HepG2 (cell line): ENCODE measurements around the gene MED22. TPM values are rescaled to one million over a fixed set of nuclear protein-coding genes. Genes with fewer than 3 reads are reported as not detected.
A peak's percentile ranks its signal among the peaks of the same experiment; 100 is the strongest.

Experiments
- ATAC-seq: fragments of 200-7000 bp; cut with Tn5 transposase; 3 replicates; pipeline ENCODE4 v1.9.1; 2020; ENCODE audit warnings: mild to moderate bottlenecking, moderate library complexity
- BruUV-seq: library from RNA; stranded (reverse); fragments of 400-500 nt; replicated peaks from 2 replicates; lab custom pipeline; 2021; lab: Mats Ljungman, UMichigan
- CTCF ChIA-PET: fragments of 300-600 bp; formaldehyde crosslinking; extraction: SDS; loops from one replicate; lab custom pipeline; 2021; ENCODE audit warnings: low total read pairs, inconsistent platforms, low intra/inter-chr PET ratio; lab: Yijun Ruan, JAX
- POLR2A ChIA-PET: fragments of 350-600 bp; sonication (Branson Sonifier 250); formaldehyde crosslinking; loops from one replicate; lab custom pipeline; 2020; ENCODE audit warnings: antibody characterized with exemption, inconsistent platforms; lab: Yijun Ruan, JAX
- DNase-seq: peaks from one replicate; pipeline ENCODE4 v3.0.0-alpha.2; 2015; ENCODE audit warnings: low spot score
- FAIRE-seq: peaks from 3 replicates; lab custom pipeline; 2011; peaks lifted over from hg19 to GRCh38; lab: Jason Lieb, UNC
- H2AFZ ChIP-seq: one replicate; pipeline ENCODE4 v1.6.1; 2011; ENCODE audit warnings: low read length, inconsistent platforms
- H3K27ac ChIP-seq: fragments of 300-600 bp; 3 replicates; pipeline ENCODE4 v1.8.0; 2011; ENCODE audit warnings: mixed run types, mild to moderate bottlenecking, mixed read lengths, low read length, inconsistent platforms; ENCODE audit not compliant: insufficient read depth; ENCODE audit errors: extremely low read length
- H3K27me3 ChIP-seq, 2 experiments: fragments of 200-600 bp in 1 of 2; 2 replicates in 1 of 2; 3 replicates in 1 of 2; pipeline versions ENCODE4 v1.6.0 to v1.8.0; 2011; ENCODE audit warnings: low read length in 2 of 2, mild to moderate bottlenecking in 2 of 2, moderate library complexity in 2 of 2, inconsistent platforms in 1 of 2; ENCODE audit not compliant: insufficient read depth in 2 of 2, control insufficient read depth in 1 of 2
- H3K36me3 ChIP-seq, 2 experiments: fragments of 200-600 bp in 1 of 2; replicated peaks in 1 of 2; 2 replicates in 1 of 2; 3 replicates in 1 of 2; pipeline versions ENCODE4 v1.5.1 to v1.8.0; 2011; ENCODE audit warnings: low read length in 2 of 2, inconsistent platforms in 1 of 2; ENCODE audit not compliant: insufficient read depth in 2 of 2, control insufficient read depth in 1 of 2
- H3K4me1 ChIP-seq: 2 replicates; pipeline ENCODE4 v1.5.1; 2012; ENCODE audit warnings: low read length, inconsistent platforms; ENCODE audit not compliant: insufficient read depth
- H3K4me2 ChIP-seq: 2 replicates; pipeline ENCODE4 v1.6.0; 2011; ENCODE audit warnings: low read depth, low read length, inconsistent platforms
- H3K4me3 ChIP-seq, 3 experiments: fragments of 200-600 bp in 1 of 3; sonication (generic), shearing (Covaris generic) in 1 of 3; replicated peaks in 1 of 3; 2 replicates each; pipeline ENCODE4 v1.5.1; 2011 to 2016; ENCODE audit warnings: low read length in 3 of 3, inconsistent platforms in 2 of 3, low read depth in 2 of 3, mild to moderate bottlenecking in 2 of 3, control low read depth in 1 of 3, mixed read lengths in 1 of 3; ENCODE audit not compliant: insufficient read depth in 1 of 3
- H3K79me2 ChIP-seq: one replicate; pipeline ENCODE4 v1.6.1; 2011; ENCODE audit warnings: low read length, inconsistent platforms; ENCODE audit not compliant: insufficient read depth
- H3K9ac ChIP-seq: 2 replicates; pipeline ENCODE4 v1.6.0; 2011; ENCODE audit warnings: mild to moderate bottlenecking, low read depth, low read length, inconsistent platforms; ENCODE audit not compliant: insufficient read depth
- H3K9me3 ChIP-seq: 2 replicates; pipeline ENCODE4 v1.5.1; 2012; ENCODE audit warnings: mild to moderate bottlenecking, low read length
- H4K20me1 ChIP-seq: 2 replicates; pipeline ENCODE4 v1.6.0; 2011; ENCODE audit warnings: inconsistent platforms, mild to moderate bottlenecking, low read length, moderate library complexity; ENCODE audit not compliant: insufficient read depth
- HOXA7 ChIP-seq: sonication (generic); formaldehyde crosslinking; IDR thresholded peaks from 2 replicates; pipeline ENCODE4 v1.8.1; 2022; ENCODE audit warnings: mild to moderate bottlenecking, missing genetic modification reagents, moderate library complexity
- PAX8 ChIP-seq: sonication (generic); formaldehyde crosslinking; IDR thresholded peaks from 2 replicates; pipeline ENCODE4 v1.8.0; 2022; ENCODE audit warnings: mild to moderate bottlenecking, missing genetic modification reagents, borderline replicate concordance
- PTBP1 ChIP-seq: fragments of 200-400 bp; formaldehyde crosslinking; IDR thresholded peaks from 2 replicates; pipeline ENCODE4 v1.6.1; 2018; ENCODE audit warnings: low read length, low read depth; ENCODE audit not compliant: poor library complexity, severe bottlenecking
- RBFOX2 ChIP-seq: fragments of 200-400 bp; formaldehyde crosslinking; IDR thresholded peaks from 2 replicates; pipeline ENCODE4 v1.6.1; 2017; ENCODE audit warnings: low read depth, mild to moderate bottlenecking, low read length
- SMARCE1 ChIP-seq: fragments of 450-650 bp; IDR thresholded peaks from 2 replicates; pipeline ENCODE4 v1.6.1; 2017; ENCODE audit warnings: borderline replicate concordance
- ZNF414 ChIP-seq: sonication (generic); formaldehyde crosslinking; IDR thresholded peaks from 2 replicates; pipeline ENCODE4 v1.5.0; 2020; ENCODE audit warnings: missing genetic modification reagents
- WGBS: methylation state at CpG from one replicate; pipeline ENCODE4 v1.1.6; 2017; ENCODE audit warnings: low lambda C conversion rate; 5-methylcytosine and 5-hydroxymethylcytosine counted together
- in situ Hi-C: cut with HindIII; loops from 2 replicates; pipeline ENCODE4 v1.10.0; 2017; ENCODE audit warnings: low pct_unique_long_range_greater_than_20kb; ENCODE audit not compliant: extremely low pct_ligation_motif_present
- intact Hi-C: fragments of 100-400 bp; cut with micrococcal nuclease; formaldehyde crosslinking; loops from one replicate; pipeline ENCODE4 v1.10.0; 2022; ENCODE audit not compliant: unreplicated experiment
- polyA plus RNA-seq, 8 experiments: library from polyadenylated mRNA; depleted of rRNA in 3 of 8; stranded (reverse) in 7 of 8; unstranded in 1 of 8; fragments of >200 nt; fragmentation: Illumina TruSeq in 4 of 8; extraction: Trizol in 4 of 8; gene quantifications; 2 replicates each; pipeline versions ENCODE4 v1.2.1 to v1.2.3, GENCODE V29; 2011 to 2016; ENCODE audit warnings: low read depth in 4 of 8, missing spikeins in 1 of 8, mixed read lengths in 1 of 8; ENCODE audit not compliant: insufficient read depth in 1 of 8
- total RNA-seq, 5 experiments: library from RNA; depleted of rRNA; stranded (reverse); fragments of >200 nt; fragmentation: Illumina TruSeq; extraction: Trizol; gene quantifications; 2 replicates each; pipeline ENCODE4 v1.2.3, GENCODE V29; 2016; ENCODE audit warnings: low read depth in 1 of 5
- TF ChIP-seq, protein P1 (sequence below): sonication (generic); formaldehyde crosslinking; IDR thresholded peaks from 2 replicates; pipeline ENCODE4 v1.8.0; 2022; ENCODE audit warnings: mild to moderate bottlenecking, missing genetic modification reagents; ENCODE audit not compliant: insufficient replicate concordance

MED22 gene
- total and polyA plus RNA-seq, 2 of the 13 experiments (the other 11 are each of a cell fraction or from before 2014, with no cell fraction given), result 15.8 to 22.1 TPM

- no peak for FAIRE-seq
- in situ Hi-C loops, result no loop called here
- BruUV-seq, result no TSS peak
- H3K36me3 ChIP-seq, result peaks cover 8 to 58% of the 10 kb centered on the region in 2 experiments; a peak in 4 of 5 replicates
- CTCF ChIA-PET, result interaction anchor here (1.9 kb wide), 1 partner anchor 144 kb away, joined by 5 read pairs; no protein-coding TSS in a partner anchor
- no peak overlapping the region for H3K4me3 ChIP-seq
- peaks cover 14% of the 10 kb centered on the region for H3K4me1 ChIP-seq
- H3K79me2 ChIP-seq, result peaks cover 7% of the 10 kb centered on the region
- DNase-seq, result no peak
- H2AFZ ChIP-seq, result no peak overlapping the region
- H3K27me3 ChIP-seq, result no peaks in the 10 kb centered on the region
- TF ChIP-seq RBFOX2, result peak; percentile 25; the same call in 1 of the 2 replicates
- TF ChIP-seq SMARCE1, result no peak
- no peak for TF ChIP-seq HOXA7 (CRISPR knock-in tag)
- no peak for ATAC-seq
- no peak overlapping the region for H3K4me2 ChIP-seq
- H3K9me3 ChIP-seq, result no peaks in the 10 kb centered on the region
- WGBS, result 96% methylated on average over 14 of the region's 15 CpGs
- H4K20me1 ChIP-seq, result no peaks in the 10 kb centered on the region
- intact Hi-C loops, result no loop called here
- H3K9ac ChIP-seq, result no peak overlapping the region
- POLR2A ChIA-PET, result no interaction called here
- no peak overlapping the region for H3K27ac ChIP-seq
Observed at GRCh38 chr9:133341369-133342068, 6.4 kb downstream of the MED22 start.

- no peak overlapping the region for H2AFZ ChIP-seq
- WGBS, result 91% methylated on average over 5 of the region's 13 CpGs
- no peak overlapping the region for H3K4me2 ChIP-seq
- peaks cover 4% of the 10 kb centered on the region for H3K79me2 ChIP-seq
- H3K27me3 ChIP-seq, result no peaks in the 10 kb centered on the region; a peak in 1 of 5 replicates
- no peak overlapping the region for H3K4me3 ChIP-seq
- no peaks in the 10 kb centered on the region for H4K20me1 ChIP-seq
- CTCF ChIA-PET, result no interaction called here
- peaks cover 7 to 58% of the 10 kb centered on the region in 2 experiments; a peak in 4 of 5 replicates for H3K36me3 ChIP-seq
- ATAC-seq (no peak), FAIRE-seq (no peak), DNase-seq (no peak)
- peaks cover 11% of the 10 kb centered on the region for H3K4me1 ChIP-seq
- POLR2A ChIA-PET, result no interaction called here
- no peaks in the 10 kb centered on the region for H3K9me3 ChIP-seq
- in situ Hi-C loops, result no loop called here
- no peak overlapping the region for H3K9ac ChIP-seq
- intact Hi-C loops, result no loop called here
- BruUV-seq, result no TSS peak
- no peak overlapping the region for H3K27ac ChIP-seq
- TF ChIP-seq PTBP1 (no peak), ZNF414 (CRISPR knock-in tag) (no peak), PAX8 (CRISPR knock-in tag) (no peak)
- TF ChIP-seq, protein P1, sequence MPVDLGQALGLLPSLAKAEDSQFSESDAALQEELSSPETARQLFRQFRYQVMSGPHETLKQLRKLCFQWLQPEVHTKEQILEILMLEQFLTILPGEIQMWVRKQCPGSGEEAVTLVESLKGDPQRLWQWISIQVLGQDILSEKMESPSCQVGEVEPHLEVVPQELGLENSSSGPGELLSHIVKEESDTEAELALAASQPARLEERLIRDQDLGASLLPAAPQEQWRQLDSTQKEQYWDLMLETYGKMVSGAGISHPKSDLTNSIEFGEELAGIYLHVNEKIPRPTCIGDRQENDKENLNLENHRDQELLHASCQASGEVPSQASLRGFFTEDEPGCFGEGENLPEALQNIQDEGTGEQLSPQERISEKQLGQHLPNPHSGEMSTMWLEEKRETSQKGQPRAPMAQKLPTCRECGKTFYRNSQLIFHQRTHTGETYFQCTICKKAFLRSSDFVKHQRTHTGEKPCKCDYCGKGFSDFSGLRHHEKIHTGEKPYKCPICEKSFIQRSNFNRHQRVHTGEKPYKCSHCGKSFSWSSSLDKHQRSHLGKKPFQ (CRISPR knock-in tag), result no peak
Observed at GRCh38 chr9:133340916-133341315, 7.0 kb downstream of the MED22 start.
